ENCODE data around the gene IKBKE.

The IKBKE gene

GRCh38 chr1:206496131-206496793, 26.0 kb downstream of the IKBKE start:
- H3K4me1 ChIP-seq (ENCODE audit: insufficient read depth, insufficient read length), result peaks cover 8% of the 10 kb centered on the region
- H3K27me3 ChIP-seq (ENCODE audit: insufficient read depth, insufficient read length), result no peaks in the 10 kb centered on the region
- no peak overlapping the region for H3K4me3 ChIP-seq (ENCODE audit: insufficient read length, low read depth)
- no peak for DNase-seq (ENCODE audit: low read depth, low spot score)
- H3K9ac ChIP-seq (ENCODE audit: insufficient read length, low read depth), result no peak overlapping the region
- peaks cover 35% of the 10 kb centered on the region for H3K36me3 ChIP-seq (ENCODE audit: insufficient read depth, insufficient read length, low read length)
- TF ChIP-seq YY1 (IDR thresholded peaks at IDR 0.05; ENCODE audit: insufficient read depth, insufficient read length), result no peak
- TF ChIP-seq ZNF274 (IDR thresholded peaks at IDR 0.05; ENCODE audit: low read depth, low read length), result no peak
- TF ChIP-seq SUZ12 (IDR thresholded peaks at IDR 0.05; ENCODE audit: extremely low read depth, insufficient read depth, insufficient read length), result no peak
- H3K9me3 ChIP-seq (ENCODE audit: insufficient read depth, low read length), result no peaks in the 10 kb centered on the region

GRCh38 chr1:206497363-206497762, 27.1 kb downstream of the IKBKE start:
- peaks cover 24% of the 10 kb centered on the region for H3K36me3 ChIP-seq (ENCODE audit: insufficient read depth, insufficient read length, low read length)
- H3K27me3 ChIP-seq (ENCODE audit: insufficient read depth, insufficient read length), result no peaks in the 10 kb centered on the region
- no peak for DNase-seq (ENCODE audit: low read depth, low spot score)
- TF ChIP-seq YY1 (IDR thresholded peaks at IDR 0.05; ENCODE audit: insufficient read depth, insufficient read length) (no peak), ZNF274 (IDR thresholded peaks at IDR 0.05; ENCODE audit: low read depth, low read length) (no peak), SUZ12 (IDR thresholded peaks at IDR 0.05; ENCODE audit: extremely low read depth, insufficient read depth, insufficient read length) (no peak)
- H3K4me3 ChIP-seq (ENCODE audit: insufficient read length, low read depth), result no peak overlapping the region
- peaks cover 9% of the 10 kb centered on the region for H3K4me1 ChIP-seq (ENCODE audit: insufficient read depth, insufficient read length)
- H3K9ac ChIP-seq (ENCODE audit: insufficient read length, low read depth), result no peak overlapping the region
- H3K9me3 ChIP-seq (ENCODE audit: insufficient read depth, low read length), result no peaks in the 10 kb centered on the region

- no peak for DNase-seq (ENCODE audit: low read depth, low spot score)
- H3K36me3 ChIP-seq (ENCODE audit: insufficient read depth, insufficient read length, low read length), result peaks cover 20% of the 10 kb centered on the region
- H3K4me3 ChIP-seq (ENCODE audit: insufficient read length, low read depth), result no peak overlapping the region
- TF ChIP-seq SUZ12 (IDR thresholded peaks at IDR 0.05; ENCODE audit: extremely low read depth, insufficient read depth, insufficient read length) (no peak), ZNF274 (IDR thresholded peaks at IDR 0.05; ENCODE audit: low read depth, low read length) (no peak), YY1 (IDR thresholded peaks at IDR 0.05; ENCODE audit: insufficient read depth, insufficient read length) (no peak)
- no peaks in the 10 kb centered on the region for H3K9me3 ChIP-seq (ENCODE audit: insufficient read depth, low read length)
- peaks cover 9% of the 10 kb centered on the region for H3K4me1 ChIP-seq (ENCODE audit: insufficient read depth, insufficient read length)
- no peak overlapping the region for H3K9ac ChIP-seq (ENCODE audit: insufficient read length, low read depth)
- H3K27me3 ChIP-seq (ENCODE audit: insufficient read depth, insufficient read length), result no peaks in the 10 kb centered on the region
Observed at GRCh38 chr1:206497774-206498173, 27.5 kb downstream of the IKBKE start.

DNA sequence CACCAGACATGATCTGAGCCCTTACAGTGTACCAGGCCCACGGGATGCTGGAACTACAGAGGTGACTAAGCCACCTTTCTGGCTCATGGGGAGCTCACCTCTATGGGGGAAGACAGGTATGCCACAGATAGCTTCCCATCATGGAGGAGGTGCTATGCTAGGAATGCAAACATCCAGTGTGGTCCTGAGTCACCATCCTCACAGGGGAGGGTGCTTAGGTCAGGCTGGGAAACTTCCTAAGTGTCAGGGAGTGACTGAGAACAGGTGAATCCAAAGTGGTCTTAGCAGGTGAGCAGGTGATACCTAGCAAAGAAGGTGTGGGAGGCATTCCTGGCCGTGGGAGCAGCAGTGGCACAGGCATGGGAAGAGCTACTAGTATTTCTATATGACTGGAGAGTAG, 28.4 kb downstream of the IKBKE start:
- DNase-seq (ENCODE audit: low read depth, low spot score), result peak; percentile 27
- Histone ChIP-seq H3K36me3 (ENCODE audit: insufficient read depth, insufficient read length, low read length) (peaks cover 13% of the 10 kb centered on the region), H3K4me1 (ENCODE audit: insufficient read depth, insufficient read length) (peaks cover 9% of the 10 kb centered on the region), H3K9me3 (ENCODE audit: insufficient read depth, low read length) (no peaks in the 10 kb centered on the region), H3K9ac (ENCODE audit: insufficient read length, low read depth) (no peak overlapping the region), H3K4me3 (ENCODE audit: insufficient read length, low read depth) (no peak overlapping the region), H3K27me3 (ENCODE audit: insufficient read depth, insufficient read length) (no peaks in the 10 kb centered on the region)
- TF ChIP-seq SUZ12 (IDR thresholded peaks at IDR 0.05; ENCODE audit: extremely low read depth, insufficient read depth, insufficient read length) (no peak), ZNF274 (IDR thresholded peaks at IDR 0.05; ENCODE audit: low read depth, low read length) (no peak), YY1 (IDR thresholded peaks at IDR 0.05; ENCODE audit: insufficient read depth, insufficient read length) (no peak)

GRCh38 chr1:206500046-206500445, 29.8 kb downstream of the IKBKE start:
- DNase-seq (ENCODE audit: low read depth, low spot score), result no peak
- peaks cover 2% of the 10 kb centered on the region for H3K27me3 ChIP-seq (ENCODE audit: insufficient read depth, insufficient read length)
- TF ChIP-seq ZNF274 (IDR thresholded peaks at IDR 0.05; ENCODE audit: low read depth, low read length) (no peak), YY1 (IDR thresholded peaks at IDR 0.05; ENCODE audit: insufficient read depth, insufficient read length) (no peak), SUZ12 (IDR thresholded peaks at IDR 0.05; ENCODE audit: extremely low read depth, insufficient read depth, insufficient read length) (no peak)
- no peak overlapping the region for H3K4me3 ChIP-seq (ENCODE audit: insufficient read length, low read depth)
- no peaks in the 10 kb centered on the region for H3K9me3 ChIP-seq (ENCODE audit: insufficient read depth, low read length)
- peaks cover 9% of the 10 kb centered on the region for H3K4me1 ChIP-seq (ENCODE audit: insufficient read depth, insufficient read length)
- peaks cover 4% of the 10 kb centered on the region for H3K36me3 ChIP-seq (ENCODE audit: insufficient read depth, insufficient read length, low read length)
- no peak overlapping the region for H3K9ac ChIP-seq (ENCODE audit: insufficient read length, low read depth)

DNA sequence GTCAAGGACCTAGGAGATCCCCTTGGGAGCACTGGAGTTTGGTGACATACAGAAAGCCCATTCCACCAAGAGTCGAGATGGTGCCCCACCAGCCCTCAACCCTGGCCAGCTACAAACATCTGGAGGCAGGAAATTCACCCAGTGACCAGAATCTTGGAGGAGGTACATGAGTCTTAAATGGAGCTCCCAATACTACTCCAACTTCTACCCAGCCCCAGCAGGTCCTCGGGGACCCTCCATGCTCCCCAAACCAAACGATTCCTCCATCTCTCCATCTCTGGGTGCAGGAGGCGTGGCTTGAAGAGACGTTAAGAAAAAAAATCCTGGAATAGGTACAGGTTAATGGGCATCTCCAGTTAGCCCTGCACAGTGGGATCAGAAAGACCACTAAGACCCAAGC, 31.6 kb downstream of the IKBKE start:
- Histone ChIP-seq H3K36me3 (ENCODE audit: insufficient read depth, insufficient read length, low read length) (no peaks in the 10 kb centered on the region), H3K9me3 (ENCODE audit: insufficient read depth, low read length) (no peaks in the 10 kb centered on the region), H3K4me3 (ENCODE audit: insufficient read length, low read depth) (no peak overlapping the region), H3K9ac (ENCODE audit: insufficient read length, low read depth) (no peak overlapping the region), H3K4me1 (ENCODE audit: insufficient read depth, insufficient read length) (peaks cover 4% of the 10 kb centered on the region), H3K27me3 (ENCODE audit: insufficient read depth, insufficient read length) (peaks cover 20% of the 10 kb centered on the region)
- TF ChIP-seq YY1 (IDR thresholded peaks at IDR 0.05; ENCODE audit: insufficient read depth, insufficient read length) (no peak), SUZ12 (IDR thresholded peaks at IDR 0.05; ENCODE audit: extremely low read depth, insufficient read depth, insufficient read length) (no peak), ZNF274 (IDR thresholded peaks at IDR 0.05; ENCODE audit: low read depth, low read length) (no peak)
- DNase-seq (ENCODE audit: low read depth, low spot score), result no peak

GRCh38 chr1:206502403-206502802, 32.1 kb downstream of the IKBKE start:
- no peak for DNase-seq (ENCODE audit: low read depth, low spot score)
- no peak for TF ChIP-seq ZNF274 (IDR thresholded peaks at IDR 0.05; ENCODE audit: low read depth, low read length)
- TF ChIP-seq SUZ12 (IDR thresholded peaks at IDR 0.05; ENCODE audit: extremely low read depth, insufficient read depth, insufficient read length), result no peak
- no peak for TF ChIP-seq YY1 (IDR thresholded peaks at IDR 0.05; ENCODE audit: insufficient read depth, insufficient read length)
- Histone ChIP-seq H3K9ac (ENCODE audit: insufficient read length, low read depth) (no peak overlapping the region), H3K4me1 (ENCODE audit: insufficient read depth, insufficient read length) (peaks cover 4% of the 10 kb centered on the region), H3K36me3 (ENCODE audit: insufficient read depth, insufficient read length, low read length) (no peaks in the 10 kb centered on the region), H3K9me3 (ENCODE audit: insufficient read depth, low read length) (no peaks in the 10 kb centered on the region), H3K4me3 (ENCODE audit: insufficient read length, low read depth) (no peak overlapping the region), H3K27me3 (ENCODE audit: insufficient read depth, insufficient read length) (peaks cover 25% of the 10 kb centered on the region)

Measured in NT2/D1 (cell line).